Ishikawa (cell line): Measurements from ENCODE around the gene PLAGL1.

Experiments used
- CEBPB ChIP-seq: IDR thresholded peaks from 2 replicates; pipeline ENCODE4 v1.6.1; 2012
- CREB1 ChIP-seq: IDR thresholded peaks from 2 replicates; pipeline ENCODE4 v1.6.1; 2012; ENCODE audit warnings: low read depth
- EGR1 ChIP-seq: IDR thresholded peaks from 2 replicates; pipeline ENCODE4 v1.6.1; 2012
- EP300 ChIP-seq: IDR thresholded peaks from 2 replicates; pipeline ENCODE4 v1.6.1; 2012; ENCODE audit warnings: borderline replicate concordance
- FOXM1 ChIP-seq: IDR thresholded peaks from 2 replicates; pipeline ENCODE4 v1.6.1; 2012; ENCODE audit warnings: low read depth, borderline replicate concordance
- NFIC ChIP-seq: IDR thresholded peaks from 2 replicates; pipeline ENCODE4 v1.6.1; 2012
- RAD21 ChIP-seq: IDR thresholded peaks from 2 replicates; pipeline ENCODE4 v1.6.1; 2012; ENCODE audit warnings: low read depth
- REST ChIP-seq: IDR thresholded peaks from 2 replicates; pipeline ENCODE4 v1.6.1; 2012; ENCODE audit warnings: low read depth, mild to moderate bottlenecking
- TAF1 ChIP-seq: IDR thresholded peaks from 2 replicates; pipeline ENCODE4 v1.6.1; 2012; ENCODE audit warnings: low read depth, mild to moderate bottlenecking
- TCF12 ChIP-seq: IDR thresholded peaks from 2 replicates; pipeline ENCODE4 v1.6.1; 2012; ENCODE audit warnings: low read depth
- TEAD4 ChIP-seq: IDR thresholded peaks from 2 replicates; pipeline ENCODE4 v1.6.1; 2012
- USF1 ChIP-seq: IDR thresholded peaks from 2 replicates; pipeline ENCODE4 v1.6.1; 2012
- YY1 ChIP-seq: IDR thresholded peaks from 2 replicates; pipeline ENCODE4 v1.6.1; 2012; ENCODE audit warnings: low read depth
- ZBTB7A ChIP-seq: IDR thresholded peaks from 2 replicates; pipeline ENCODE4 v1.6.1; 2012; ENCODE audit warnings: low read depth
- TF ChIP-seq, protein P1 (sequence below): IDR thresholded peaks from 2 replicates; pipeline ENCODE4 v1.6.1; 2012

Gene PLAGL1

GRCh38 chr6:143902827-143903226, 105.2 kb downstream of the PLAGL1 start:
- no peak for TF ChIP-seq ZBTB7A
- TF ChIP-seq EP300: no peak
- no peak for TF ChIP-seq RAD21
- no peak for TF ChIP-seq CREB1
- no peak for TF ChIP-seq NFIC
- TF ChIP-seq, protein P1, sequence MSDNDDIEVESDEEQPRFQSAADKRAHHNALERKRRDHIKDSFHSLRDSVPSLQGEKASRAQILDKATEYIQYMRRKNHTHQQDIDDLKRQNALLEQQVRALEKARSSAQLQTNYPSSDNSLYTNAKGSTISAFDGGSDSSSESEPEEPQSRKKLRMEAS: no peak
- no peak for TF ChIP-seq TEAD4
- no peak for TF ChIP-seq TCF12
- TF ChIP-seq CEBPB: no peak
- TF ChIP-seq TAF1: no peak
- TF ChIP-seq REST: no peak
- TF ChIP-seq EGR1: no peak
- TF ChIP-seq YY1: no peak
- TF ChIP-seq USF1: no peak
- no peak for TF ChIP-seq FOXM1

DNA sequence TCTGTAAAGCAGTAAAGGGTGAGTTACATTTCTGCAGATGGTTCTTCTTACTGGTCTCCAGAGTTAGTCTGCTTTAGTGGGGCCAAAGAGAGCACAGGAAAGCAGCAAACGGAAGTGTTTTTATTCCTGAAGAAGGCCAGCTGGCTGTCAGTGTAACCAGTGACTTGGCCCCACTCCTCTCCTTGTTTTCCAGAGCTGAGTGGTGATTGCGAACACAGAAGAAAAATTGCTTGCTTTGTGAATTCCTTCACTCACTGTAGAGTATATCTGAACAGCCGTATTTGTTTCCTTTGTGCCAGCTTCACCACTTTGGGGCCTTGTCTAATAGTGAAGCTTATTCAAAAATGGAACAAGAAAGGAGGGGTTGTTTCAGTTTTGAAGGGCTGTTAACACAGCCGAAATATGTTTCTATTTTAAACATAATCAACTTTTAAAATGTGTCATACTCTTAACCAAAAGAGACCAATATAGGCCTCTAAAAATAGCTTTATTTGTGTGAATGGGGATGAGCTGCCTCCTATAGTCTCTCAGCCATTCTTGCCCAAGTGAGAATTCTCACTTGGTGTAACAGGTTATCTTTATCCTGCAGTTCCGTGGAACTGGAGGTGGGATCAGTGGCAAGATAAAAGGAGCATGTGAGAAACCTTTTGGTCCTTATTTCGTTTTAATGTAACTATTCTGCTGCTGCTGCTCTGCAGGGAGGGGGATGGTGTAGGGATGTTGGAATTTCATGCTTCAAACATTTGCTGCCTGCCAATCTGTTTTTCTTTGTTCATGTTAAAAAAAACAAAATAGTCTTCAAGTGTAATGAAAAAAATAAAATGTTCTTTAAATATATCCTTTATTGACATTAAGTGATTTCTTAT, 105.9 kb downstream of the PLAGL1 start:
- TF ChIP-seq YY1 (no peak), TEAD4 (no peak), EGR1 (no peak), TCF12 (no peak), RAD21 (no peak), CREB1 (no peak), REST (no peak), NFIC (no peak), TAF1 (no peak)

DNA sequence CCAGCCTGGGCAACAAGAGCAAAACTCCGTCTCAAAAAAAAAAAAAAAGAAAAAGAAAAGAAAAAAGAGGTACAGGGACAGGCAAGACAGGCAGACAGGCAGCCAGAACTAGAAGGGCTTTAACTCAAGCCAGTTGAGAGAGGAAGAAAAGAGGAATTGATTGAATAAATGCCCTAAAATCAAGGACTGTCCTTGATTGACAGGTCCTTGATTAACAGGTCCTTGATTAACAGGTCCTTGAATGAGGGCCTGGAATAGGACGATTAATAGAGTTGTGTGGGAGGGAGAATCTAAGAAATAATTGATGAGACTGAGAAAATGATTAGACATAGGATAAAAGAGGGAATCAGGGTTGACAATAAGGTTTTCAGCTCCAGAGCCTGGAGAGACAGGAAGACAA, 107.7 kb downstream of the PLAGL1 start:
- TF ChIP-seq EP300 (no peak), CEBPB (no peak), YY1 (no peak), EGR1 (no peak)
- TF ChIP-seq, protein P1: no peak

- no peak for TF ChIP-seq RAD21
- TF ChIP-seq EP300: no peak
- no peak for TF ChIP-seq ZBTB7A
- no peak for TF ChIP-seq CREB1
- no peak for TF ChIP-seq TCF12
- TF ChIP-seq TAF1: no peak
- no peak for TF ChIP-seq REST
- no peak for TF ChIP-seq YY1
- no peak for TF ChIP-seq TEAD4
- no peak for TF ChIP-seq CEBPB
- TF ChIP-seq, protein P1: no peak
- TF ChIP-seq USF1: no peak
- no peak for TF ChIP-seq EGR1
- no peak for TF ChIP-seq NFIC
- no peak for TF ChIP-seq FOXM1
Measured at GRCh38 chr6:143896126-143896860, 111.8 kb downstream of the PLAGL1 start.
